GM20431 (cell line): ENCODE data around the gene KCNC2.

Source experiments
- in situ Hi-C: fragments of 300-500 bp; cut with MseI, MboI; formaldehyde crosslinking; loops from one replicate; pipeline ENCODE4 v1.15.0; 2020; ENCODE audit warnings: low sequenced_read_pairs; ENCODE audit not compliant: unreplicated experiment

Gene KCNC2

DNA sequence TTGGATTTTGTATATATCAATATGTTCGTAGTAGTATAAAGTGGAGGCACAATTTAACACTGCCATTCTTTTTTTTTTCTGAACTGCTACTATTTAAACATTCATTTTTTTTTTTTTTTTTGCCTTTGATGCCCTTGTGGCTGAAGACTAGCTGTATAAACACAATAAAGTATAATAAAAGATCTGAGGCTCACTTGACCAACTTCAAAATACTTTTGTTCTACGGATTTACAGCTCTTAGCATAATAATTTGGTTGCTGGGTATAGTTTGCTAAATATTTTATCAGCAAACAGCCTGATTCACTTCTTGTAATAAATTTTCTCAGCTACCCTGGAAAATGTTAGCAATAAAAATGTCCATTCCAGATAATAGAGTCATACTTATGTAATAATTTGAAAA is 128.3 kb downstream of the KCNC2 start:
- in situ Hi-C loops: no loop called here

DNA sequence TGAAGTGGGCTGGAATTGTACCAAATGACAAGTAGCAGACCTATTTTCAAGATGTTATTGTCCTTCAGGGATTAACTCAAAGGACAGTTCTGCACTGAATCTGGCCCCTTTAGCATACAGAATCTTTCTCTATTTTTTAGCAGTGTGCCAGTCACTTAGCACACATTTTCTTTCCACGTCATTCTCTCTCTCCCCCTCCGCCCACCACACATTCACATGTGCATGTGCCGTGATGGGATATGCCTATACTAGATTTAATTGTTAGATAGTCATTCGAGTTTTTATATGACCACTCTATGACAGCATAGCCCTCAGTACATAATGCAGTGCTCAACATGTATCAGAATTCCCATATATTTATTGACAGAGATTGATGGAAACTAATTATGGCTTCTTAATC is 129.1 kb downstream of the KCNC2 start:
- in situ Hi-C loops: no loop called here

DNA sequence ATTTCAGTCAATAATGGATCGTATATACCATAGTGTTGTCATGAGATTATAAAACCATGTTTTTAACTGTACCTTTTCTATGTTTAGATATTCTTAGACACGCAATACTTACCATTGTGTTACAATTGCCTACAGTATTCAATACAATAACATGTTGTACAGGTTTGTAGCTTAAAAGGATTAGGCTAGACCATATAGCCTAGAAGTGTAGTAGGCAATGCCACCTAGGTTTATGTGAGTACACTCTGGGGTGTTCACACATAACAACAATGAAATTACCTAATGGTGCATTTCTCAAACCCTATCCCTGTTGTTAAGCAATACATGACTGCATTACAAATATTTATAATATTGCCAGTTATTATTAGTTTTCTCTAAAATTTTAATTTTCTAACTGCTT is 144.2 kb downstream of the KCNC2 start:
- in situ Hi-C loops: no loop called here

DNA sequence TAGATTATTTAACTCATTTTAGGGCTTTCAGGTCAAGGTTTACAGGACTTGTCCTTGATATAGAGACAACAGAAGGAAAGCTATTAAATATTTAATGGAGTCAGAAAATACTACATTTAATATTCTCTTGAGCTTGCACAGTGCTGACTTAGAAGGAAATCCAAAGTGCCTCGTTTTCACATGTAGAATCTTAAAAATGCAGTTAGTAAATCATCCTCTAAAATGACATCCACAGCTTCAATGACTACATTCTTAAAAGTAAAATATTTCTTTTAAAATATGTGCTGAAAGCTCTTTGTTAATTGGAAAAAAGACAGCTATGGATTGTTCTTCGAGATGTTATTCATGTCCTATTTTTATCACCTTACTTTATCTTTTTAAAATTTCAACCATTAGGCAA is 146.9 kb downstream of the KCNC2 start:
- in situ Hi-C loops: no loop called here

DNA sequence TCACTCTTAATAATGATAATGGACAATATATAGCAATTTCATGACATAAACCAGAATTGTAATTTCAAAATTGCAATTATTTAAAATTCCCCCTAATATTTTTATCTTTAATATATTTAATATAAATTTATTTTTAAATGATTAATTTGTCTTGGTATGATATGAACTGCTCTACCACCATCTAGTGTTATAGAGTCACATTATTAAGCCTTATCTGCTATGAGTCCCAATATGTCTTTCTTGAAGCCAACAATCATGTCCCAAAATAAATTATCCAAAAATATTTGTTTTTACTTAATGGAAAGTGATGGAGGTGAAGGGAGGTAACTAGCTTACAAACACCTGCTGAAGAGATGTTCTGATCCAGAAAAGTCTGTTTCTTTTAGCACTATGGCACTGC is 151.4 kb downstream of the KCNC2 start:
- in situ Hi-C loops: no loop called here

- in situ Hi-C loops: no loop called here
Measured at GRCh38 chr12:75048767-75049166, 160.9 kb downstream of the KCNC2 start.

- in situ Hi-C loops: no loop called here
Measured at GRCh38 chr12:75047885-75048525, 161.6 kb downstream of the KCNC2 start.

- in situ Hi-C loops: no loop called here
Measured at GRCh38 chr12:75042125-75042524, 167.5 kb downstream of the KCNC2 start.

DNA sequence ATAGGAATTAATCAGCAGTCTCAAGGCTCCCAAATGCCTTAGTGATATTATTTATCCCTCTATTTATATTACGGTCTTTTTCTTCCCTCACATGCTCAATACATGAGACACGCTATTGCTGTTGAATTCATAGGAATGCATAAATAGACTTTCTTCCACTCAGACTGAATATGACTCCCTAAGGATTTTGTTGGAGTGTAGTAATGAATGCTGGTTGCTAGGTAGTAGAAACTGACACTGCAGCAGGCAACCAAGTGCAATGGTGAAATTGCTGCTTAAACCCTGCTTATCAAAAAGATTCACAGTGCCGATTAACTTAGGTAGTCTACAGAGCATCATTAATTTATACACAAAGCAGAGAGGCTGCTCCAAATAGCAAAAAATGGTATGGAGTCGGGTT is 168.2 kb downstream of the KCNC2 start:
- in situ Hi-C loops: no loop called here

- in situ Hi-C loops: no loop called here
Measured at GRCh38 chr12:75020068-75020557, 189.5 kb downstream of the KCNC2 start.

DNA sequence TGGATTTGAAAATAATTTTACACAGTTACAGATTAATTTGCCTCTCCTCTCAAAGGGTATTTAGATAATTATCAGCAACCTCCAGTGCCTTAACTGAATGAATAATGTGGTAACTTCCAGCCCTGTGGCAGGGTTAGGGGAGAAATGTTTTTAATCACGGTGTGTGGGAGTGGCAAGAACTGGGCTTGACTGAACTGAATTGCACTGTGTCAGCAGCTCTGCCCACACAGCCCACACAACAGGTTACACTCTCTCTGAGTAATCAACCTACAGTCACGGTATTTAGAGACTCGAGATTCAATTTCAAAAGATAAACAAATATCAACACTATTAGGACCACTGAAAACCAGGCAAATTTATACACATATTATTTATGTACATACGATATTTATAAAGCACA is 198.5 kb downstream of the KCNC2 start:
- in situ Hi-C loops: no loop called here

- in situ Hi-C loops: no loop called here
Measured at GRCh38 chr12:75007133-75007532, 202.5 kb downstream of the KCNC2 start.

DNA sequence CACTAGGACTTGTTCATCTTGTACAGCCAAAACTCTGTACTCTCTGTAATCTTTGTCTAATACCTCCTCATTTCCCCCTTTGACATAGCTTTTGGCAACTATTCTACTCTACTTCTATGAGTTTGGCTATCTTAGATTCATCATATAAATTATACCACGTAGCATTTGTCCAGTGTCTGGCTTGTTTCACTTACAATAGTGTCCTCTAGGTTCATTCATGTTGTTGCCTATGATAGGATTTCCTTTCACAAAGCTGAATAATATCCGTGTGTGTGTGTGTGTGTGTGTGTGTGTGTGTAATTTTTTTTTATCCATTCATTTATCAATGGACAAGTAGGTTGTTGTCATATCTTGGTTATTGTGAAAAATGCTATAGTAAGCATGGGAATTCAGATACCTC is 209.5 kb downstream of the KCNC2 start:
- in situ Hi-C loops: no loop called here

GRCh38 chr12:74999474-74999873 is 210.2 kb downstream of the KCNC2 start:
- in situ Hi-C loops: no loop called here
